ENCODE results near the gene STIM1.
"Not testable (repeated sequence)": the region's sequence is repeated elsewhere in the genome, so short reads cannot be mapped to it uniquely, and the experiment has no call there.

Gene STIM1

GRCh38 chr11:4017129-4017528 is 161.7 kb downstream of the STIM1 start:
- no peak for DNase-seq (ENCODE audit: low read depth in 2 of 2, low spot score in 1 of 2)

GRCh38 chr11:4018641-4019040 is 163.2 kb downstream of the STIM1 start:
- DNase-seq (ENCODE audit: low read depth in 2 of 2, low spot score in 1 of 2) = no peak

- no peak for DNase-seq (ENCODE audit: low read depth in 2 of 2, low spot score in 1 of 2)
Measured at GRCh38 chr11:4019891-4020290, 164.4 kb downstream of the STIM1 start.

- DNase-seq (ENCODE audit: low read depth in 2 of 2, low spot score in 1 of 2) = no peak
Measured at GRCh38 chr11:4022669-4023068, 167.2 kb downstream of the STIM1 start.

GRCh38 chr11:4025248-4025966 is 169.9 kb downstream of the STIM1 start:
- no peak for DNase-seq (ENCODE audit: low read depth in 2 of 2, low spot score in 1 of 2)

GRCh38 chr11:4025967-4026324 is 170.5 kb downstream of the STIM1 start:
- DNase-seq (ENCODE audit: low read depth in 2 of 2, low spot score in 1 of 2) = no peak

GRCh38 chr11:4026389-4026788 is 170.9 kb downstream of the STIM1 start:
- no peak for DNase-seq (ENCODE audit: low read depth in 2 of 2, low spot score in 1 of 2)

GRCh38 chr11:4027746-4028145 is 172.3 kb downstream of the STIM1 start:
- DNase-seq (ENCODE audit: low read depth in 2 of 2, low spot score in 1 of 2) = no peak

GRCh38 chr11:4030197-4030596 is 174.7 kb downstream of the STIM1 start:
- DNase-seq (ENCODE audit: low read depth in 2 of 2, low spot score in 1 of 2) = no peak

- no peak for DNase-seq (ENCODE audit: low read depth in 2 of 2, low spot score in 1 of 2)
Measured at GRCh38 chr11:4032097-4032496, 176.6 kb downstream of the STIM1 start.

- DNase-seq (ENCODE audit: low read depth in 2 of 2, low spot score in 1 of 2) = no peak
Measured at GRCh38 chr11:4035985-4036384, 180.5 kb downstream of the STIM1 start.

- no peak for DNase-seq (ENCODE audit: low read depth in 2 of 2, low spot score in 1 of 2)
Measured at GRCh38 chr11:4039011-4039410, 183.5 kb downstream of the STIM1 start.

- no peak for DNase-seq (ENCODE audit: low read depth in 2 of 2, low spot score in 1 of 2)
Measured at GRCh38 chr11:4040461-4040860, 185.0 kb downstream of the STIM1 start.

GRCh38 chr11:4041731-4042391 is 186.4 kb downstream of the STIM1 start:
- DNase-seq (ENCODE audit: low read depth in 2 of 2, low spot score in 1 of 2) = no peak

- DNase-seq (ENCODE audit: low read depth in 2 of 2, low spot score in 1 of 2) = no peak
Measured at GRCh38 chr11:4044976-4045646, 189.6 kb downstream of the STIM1 start.

GRCh38 chr11:4048340-4048739 is 192.9 kb downstream of the STIM1 start:
- DNase-seq (ENCODE audit: low read depth in 2 of 2, low spot score in 1 of 2) = no peak

- no peak for DNase-seq (ENCODE audit: low read depth in 2 of 2, low spot score in 1 of 2)
Measured at GRCh38 chr11:4049006-4049405, 193.5 kb downstream of the STIM1 start.

- DNase-seq (ENCODE audit: low read depth in 2 of 2, low spot score in 1 of 2) = no peak
Measured at GRCh38 chr11:4050138-4050537, 194.7 kb downstream of the STIM1 start.

- DNase-seq (ENCODE audit: low read depth in 2 of 2, low spot score in 1 of 2) = not testable (repeated sequence)
Measured at GRCh38 chr11:4053200-4053599, 197.7 kb downstream of the STIM1 start.

- DNase-seq (ENCODE audit: low read depth in 2 of 2, low spot score in 1 of 2) = no peak
Measured at GRCh38 chr11:4054643-4055042, 199.2 kb downstream of the STIM1 start.

- DNase-seq (ENCODE audit: low read depth in 2 of 2, low spot score in 1 of 2) = no peak
Measured at GRCh38 chr11:4059424-4059823, 204.0 kb downstream of the STIM1 start.

GRCh38 chr11:4060182-4060923 is 204.9 kb downstream of the STIM1 start:
- DNase-seq (ENCODE audit: low read depth in 2 of 2, low spot score in 1 of 2) = no peak
